ENCODE results near the gene ZNF19. TPM values are rescaled to one million over a fixed set of nuclear protein-coding genes. Genes with fewer than 3 reads are reported as not detected.

Gene ZNF19
- total RNA-seq, 1 experiment from 2014 or later, result 2.6 TPM

DNA sequence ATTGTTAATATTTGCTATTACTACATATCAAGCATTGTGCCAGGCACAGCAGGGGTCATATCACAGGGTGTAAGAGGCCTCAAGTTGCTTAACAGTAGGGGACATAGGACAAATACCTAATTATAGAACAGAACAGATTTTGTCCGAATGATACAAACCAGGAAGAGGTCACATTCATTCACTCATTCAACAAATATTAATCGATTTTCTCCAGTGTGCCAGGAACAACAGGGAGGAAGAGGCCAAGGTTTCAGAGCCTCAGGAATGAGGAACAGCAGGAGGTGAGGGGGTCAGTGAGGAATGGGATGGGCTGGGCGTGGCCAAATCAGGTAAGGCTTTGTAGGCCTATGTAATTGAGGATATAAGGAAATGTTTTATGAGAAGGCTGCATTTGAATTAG, 25.9 kb upstream of the ZNF19 start:
- Histone ChIP-seq H3K4me3 (ENCODE audit: low read depth, low read length, poor library complexity, severe bottlenecking) (no peak overlapping the region), H3K36me3 (ENCODE audit: insufficient read depth, low read length, poor library complexity, severe bottlenecking) (no peaks in the 10 kb centered on the region), H3K9me3 (ENCODE audit: low read depth, low read length, poor library complexity, severe bottlenecking) (no peaks in the 10 kb centered on the region), H3K27ac (ENCODE audit: low read depth, low read length, poor library complexity, severe bottlenecking) (no peak overlapping the region), H3K27me3 (replicated peaks; ENCODE audit: insufficient read depth, low read depth, low read length, poor library complexity) (peaks cover 14% of the 10 kb centered on the region), H3K4me1 (ENCODE audit: insufficient read depth, low read length, poor library complexity, severe bottlenecking) (no peaks in the 10 kb centered on the region)
- ChIA-PET POLR2A (ENCODE audit: low non-redundant PET) (no interaction called here), CTCF (no interaction called here)
- TF ChIP-seq EZH2 (IDR thresholded peaks at IDR 0.05; ENCODE audit: borderline replicate concordance, low read depth, low read length, poor library complexity, severe bottlenecking), result no peak
- TF ChIP-seq, protein P1, sequence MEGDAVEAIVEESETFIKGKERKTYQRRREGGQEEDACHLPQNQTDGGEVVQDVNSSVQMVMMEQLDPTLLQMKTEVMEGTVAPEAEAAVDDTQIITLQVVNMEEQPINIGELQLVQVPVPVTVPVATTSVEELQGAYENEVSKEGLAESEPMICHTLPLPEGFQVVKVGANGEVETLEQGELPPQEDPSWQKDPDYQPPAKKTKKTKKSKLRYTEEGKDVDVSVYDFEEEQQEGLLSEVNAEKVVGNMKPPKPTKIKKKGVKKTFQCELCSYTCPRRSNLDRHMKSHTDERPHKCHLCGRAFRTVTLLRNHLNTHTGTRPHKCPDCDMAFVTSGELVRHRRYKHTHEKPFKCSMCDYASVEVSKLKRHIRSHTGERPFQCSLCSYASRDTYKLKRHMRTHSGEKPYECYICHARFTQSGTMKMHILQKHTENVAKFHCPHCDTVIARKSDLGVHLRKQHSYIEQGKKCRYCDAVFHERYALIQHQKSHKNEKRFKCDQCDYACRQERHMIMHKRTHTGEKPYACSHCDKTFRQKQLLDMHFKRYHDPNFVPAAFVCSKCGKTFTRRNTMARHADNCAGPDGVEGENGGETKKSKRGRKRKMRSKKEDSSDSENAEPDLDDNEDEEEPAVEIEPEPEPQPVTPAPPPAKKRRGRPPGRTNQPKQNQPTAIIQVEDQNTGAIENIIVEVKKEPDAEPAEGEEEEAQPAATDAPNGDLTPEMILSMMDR (conservative IDR thresholded peaks at IDR 0.05; ENCODE audit: low read depth, low read length), result no peak
- no TSS peak for BruUV-seq (replicated peaks)
- intact Hi-C loops (cut with micrococcal nuclease; ENCODE audit: unreplicated experiment), result no loop called here
- DNase-seq (ENCODE audit: low spot score), result no peak

DNA sequence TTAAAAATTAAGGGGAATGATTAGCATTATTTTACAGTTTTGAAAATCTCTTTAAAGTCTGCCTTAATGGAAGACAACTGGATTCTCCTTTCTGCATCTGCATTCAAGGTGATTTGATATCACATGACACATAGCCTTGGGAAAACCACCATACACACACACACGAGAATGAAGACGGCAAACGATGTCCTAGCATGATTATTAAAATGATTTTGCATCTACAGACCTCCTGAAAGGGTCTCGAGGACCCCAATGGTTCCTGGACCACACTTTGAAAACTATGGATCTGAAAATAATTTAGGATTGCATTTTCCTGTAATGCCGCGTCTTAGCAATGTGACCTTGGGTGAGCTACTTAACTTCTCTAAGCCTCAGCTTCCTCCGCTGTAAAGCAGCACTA, 25.4 kb upstream of the ZNF19 start:
- H3K36me3 ChIP-seq (ENCODE audit: insufficient read depth, low read length, poor library complexity, severe bottlenecking), result no peaks in the 10 kb centered on the region
- no peak for DNase-seq (ENCODE audit: low spot score)
- no peaks in the 10 kb centered on the region for H3K9me3 ChIP-seq (ENCODE audit: low read depth, low read length, poor library complexity, severe bottlenecking)
- no TSS peak for BruUV-seq (replicated peaks)
- H3K27ac ChIP-seq (ENCODE audit: low read depth, low read length, poor library complexity, severe bottlenecking), result no peak overlapping the region
- H3K27me3 ChIP-seq (replicated peaks; ENCODE audit: insufficient read depth, low read depth, low read length, poor library complexity), result peaks cover 11% of the 10 kb centered on the region
- TF ChIP-seq, protein P1 (conservative IDR thresholded peaks at IDR 0.05; ENCODE audit: low read depth, low read length), result no peak
- TF ChIP-seq EZH2 (IDR thresholded peaks at IDR 0.05; ENCODE audit: borderline replicate concordance, low read depth, low read length, poor library complexity, severe bottlenecking), result no peak
- no peak overlapping the region for H3K4me3 ChIP-seq (ENCODE audit: low read depth, low read length, poor library complexity, severe bottlenecking)
- ChIA-PET CTCF (no interaction called here), POLR2A (ENCODE audit: low non-redundant PET) (no interaction called here)
- intact Hi-C loops (cut with micrococcal nuclease; ENCODE audit: unreplicated experiment), result no loop called here
- no peaks in the 10 kb centered on the region for H3K4me1 ChIP-seq (ENCODE audit: insufficient read depth, low read length, poor library complexity, severe bottlenecking)

DNA sequence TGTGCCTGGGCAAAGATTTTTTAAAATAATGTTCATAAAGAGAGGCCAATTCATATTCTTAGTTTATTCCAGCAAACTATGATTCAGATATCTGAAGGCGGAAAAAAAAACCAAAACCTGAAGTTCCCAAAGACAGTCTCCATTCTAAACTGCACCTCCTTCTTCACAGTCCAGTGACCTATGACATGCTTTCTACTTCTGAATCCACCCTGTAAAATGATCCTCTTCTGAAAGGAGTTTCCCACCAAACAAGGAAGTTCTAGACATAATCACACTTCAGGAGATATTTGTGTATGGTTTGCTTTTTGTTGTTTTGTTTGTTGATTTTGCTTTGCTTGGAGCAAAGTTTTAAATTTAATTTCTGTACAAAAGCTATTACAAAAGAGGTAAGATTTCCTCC, 24.2 kb upstream of the ZNF19 start:
- ChIA-PET CTCF (no interaction called here), POLR2A (ENCODE audit: low non-redundant PET) (no interaction called here)
- no peak overlapping the region for H3K27ac ChIP-seq (ENCODE audit: low read depth, low read length, poor library complexity, severe bottlenecking)
- TF ChIP-seq, protein P1 (conservative IDR thresholded peaks at IDR 0.05; ENCODE audit: low read depth, low read length), result no peak
- TF ChIP-seq EZH2 (IDR thresholded peaks at IDR 0.05; ENCODE audit: borderline replicate concordance, low read depth, low read length, poor library complexity, severe bottlenecking), result no peak
- H3K4me1 ChIP-seq (ENCODE audit: insufficient read depth, low read length, poor library complexity, severe bottlenecking), result no peaks in the 10 kb centered on the region
- BruUV-seq (replicated peaks), result no TSS peak
- intact Hi-C loops (cut with micrococcal nuclease; ENCODE audit: unreplicated experiment), result no loop called here
- no peak overlapping the region for H3K4me3 ChIP-seq (ENCODE audit: low read depth, low read length, poor library complexity, severe bottlenecking)
- H3K36me3 ChIP-seq (ENCODE audit: insufficient read depth, low read length, poor library complexity, severe bottlenecking), result no peaks in the 10 kb centered on the region
- peaks cover 12% of the 10 kb centered on the region for H3K27me3 ChIP-seq (replicated peaks; ENCODE audit: insufficient read depth, low read depth, low read length, poor library complexity)
- no peak for DNase-seq (ENCODE audit: low spot score)
- H3K9me3 ChIP-seq (ENCODE audit: low read depth, low read length, poor library complexity, severe bottlenecking), result no peaks in the 10 kb centered on the region
